GM21723 (cell line): Measurements from ENCODE around the gene TMEM187.

Experiments used
- ATAC-seq: cut with Tn5 transposase; IDR thresholded peaks from one replicate; pipeline ENCODE4 v1.9.1; 2021; ENCODE audit warnings: mild to moderate bottlenecking, moderate library complexity; ENCODE audit not compliant: unreplicated experiment

The TMEM187 gene

DNA sequence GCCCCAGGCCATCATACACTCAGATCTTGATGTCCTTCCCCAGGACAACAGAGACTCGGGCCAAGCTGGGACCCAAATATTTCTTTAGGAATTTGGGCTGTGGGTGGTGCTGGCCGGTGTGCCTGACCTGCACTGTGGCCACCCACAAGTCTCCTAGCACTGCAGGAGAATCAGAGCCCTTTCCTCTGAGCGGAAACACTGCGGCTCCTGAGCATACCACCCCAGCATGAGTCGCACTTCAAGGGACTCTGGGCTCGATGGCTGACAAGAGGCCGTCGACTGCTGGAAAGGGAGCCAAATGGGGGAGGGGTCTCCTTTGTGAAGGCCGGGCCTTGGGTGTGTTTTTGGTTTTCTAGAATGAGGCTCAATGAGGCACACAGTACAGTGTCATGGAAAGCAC, 60.1 kb downstream of the TMEM187 start:
- no peak for ATAC-seq
